GM11168 (cell line): ENCODE measurements around the gene CERS3.

Experiments
- in situ Hi-C: fragments of 300-500 bp; cut with MboI; formaldehyde crosslinking; loops from one replicate; pipeline ENCODE4 v1.12.0; 2022; ENCODE audit warnings: low sequenced_read_pairs; ENCODE audit not compliant: unreplicated experiment

CERS3 gene

GRCh38 chr15:100472736-100473135 lies 56.0 kb downstream of the CERS3 start:
- in situ Hi-C loops: no loop called here

- in situ Hi-C loops: no loop called here
Observed at GRCh38 chr15:100471933-100472332, 56.8 kb downstream of the CERS3 start.

GRCh38 chr15:100468285-100468684 lies 60.5 kb downstream of the CERS3 start:
- in situ Hi-C loops: no loop called here

GRCh38 chr15:100466073-100466472 lies 62.7 kb downstream of the CERS3 start:
- in situ Hi-C loops: no loop called here

GRCh38 chr15:100464888-100465287 lies 63.9 kb downstream of the CERS3 start:
- in situ Hi-C loops: no loop called here

GRCh38 chr15:100464256-100464655 lies 64.5 kb downstream of the CERS3 start:
- in situ Hi-C loops: no loop called here

GRCh38 chr15:100463515-100463914 lies 65.2 kb downstream of the CERS3 start:
- in situ Hi-C loops: no loop called here

GRCh38 chr15:100461049-100461448 lies 67.7 kb downstream of the CERS3 start:
- in situ Hi-C loops: no loop called here

- in situ Hi-C loops: no loop called here
Observed at GRCh38 chr15:100457201-100457600, 71.5 kb downstream of the CERS3 start.

GRCh38 chr15:100454148-100454547 lies 74.6 kb downstream of the CERS3 start:
- in situ Hi-C loops: no loop called here

- in situ Hi-C loops: no loop called here
Observed at GRCh38 chr15:100448481-100448880, 80.3 kb downstream of the CERS3 start.

GRCh38 chr15:100441063-100441462 lies 87.7 kb downstream of the CERS3 start:
- in situ Hi-C loops: loop anchor here (5.0 kb wide), 1 partner anchor 636 kb away; no protein-coding TSS in a partner anchor

GRCh38 chr15:100439514-100439913 lies 89.2 kb downstream of the CERS3 start:
- in situ Hi-C loops: no loop called here

- in situ Hi-C loops: no loop called here
Observed at GRCh38 chr15:100438570-100438969, 90.2 kb downstream of the CERS3 start.

- in situ Hi-C loops: no loop called here
Observed at GRCh38 chr15:100437261-100437660, 91.5 kb downstream of the CERS3 start.

GRCh38 chr15:100434561-100434960 lies 94.2 kb downstream of the CERS3 start:
- in situ Hi-C loops: no loop called here

GRCh38 chr15:100434038-100434437 lies 94.7 kb downstream of the CERS3 start:
- in situ Hi-C loops: no loop called here

- in situ Hi-C loops: no loop called here
Observed at GRCh38 chr15:100433304-100433703, 95.4 kb downstream of the CERS3 start.

GRCh38 chr15:100430411-100430810 lies 98.3 kb downstream of the CERS3 start:
- in situ Hi-C loops: no loop called here

GRCh38 chr15:100429116-100429728 lies 99.5 kb downstream of the CERS3 start:
- in situ Hi-C loops: no loop called here

- in situ Hi-C loops: no loop called here
Observed at GRCh38 chr15:100426937-100427336, 101.8 kb downstream of the CERS3 start.

GRCh38 chr15:100405179-100405578 lies 123.6 kb downstream of the CERS3 start:
- in situ Hi-C loops: no loop called here

- in situ Hi-C loops: no loop called here
Observed at GRCh38 chr15:100400996-100401395, 127.8 kb downstream of the CERS3 start.
